BE2C (cell line): Measurements from ENCODE around the gene FOXF2. TPM values are rescaled to one million over a fixed set of nuclear protein-coding genes. Genes with fewer than 3 reads are reported as not detected.

Experiments
- DNase-seq: peaks from one replicate; pipeline ENCODE4 v3.0.0-alpha.2; 2020
- H3K27me3 ChIP-seq: fragments of 250-450 bp; sonication (Bioruptor Pico); 2 replicates; pipeline ENCODE4 v1.5.1; 2020; ENCODE audit warnings: mild to moderate bottlenecking
- H3K36me3 ChIP-seq: fragments of 250-450 bp; sonication (Bioruptor Pico); 2 replicates; pipeline ENCODE4 v1.5.1; 2020; ENCODE audit warnings: mild to moderate bottlenecking
- H3K4me1 ChIP-seq: fragments of 250-450 bp; sonication (Bioruptor Pico); 2 replicates; pipeline ENCODE4 v1.5.1; 2020
- H3K4me3 ChIP-seq: 2 replicates; pipeline ENCODE4 v1.5.1; 2011; ENCODE audit warnings: low read depth, low read length
- H3K9me3 ChIP-seq: fragments of 250-450 bp; sonication (Bioruptor Pico); 2 replicates; pipeline ENCODE4 v1.5.1; 2020
- CTCF ChIP-seq: IDR thresholded peaks from 2 replicates; pipeline ENCODE4 v1.5.1; 2012; ENCODE audit warnings: mild to moderate bottlenecking, low read depth, low read length
- polyA plus RNA-seq: library from polyadenylated mRNA; unstranded; fragments of >200 nt; gene quantifications from one replicate; pipeline ENCODE4 v1.2.1, GENCODE V29; 2012; ENCODE audit warnings: low read depth, missing spikeins; ENCODE audit not compliant: insufficient read length, insufficient read depth

The FOXF2 gene
- not detected for polyA plus RNA-seq

GRCh38 chr6:1389369-1390132, at the start of gene FOXF2:
Gene FOXF2, plus strand, starts transcription at chr6:1389576. Its CDS starts 372 bp downstream, at chr6:1389948.
- H3K36me3 ChIP-seq, result no peaks in the 10 kb centered on the region
- no peaks in the 10 kb centered on the region for H3K9me3 ChIP-seq
- H3K27me3 ChIP-seq, result peaks cover 97% of the 10 kb centered on the region
- no peak within 1 kb of the TSS for H3K4me3 ChIP-seq
- no peaks in the 10 kb centered on the region for H3K4me1 ChIP-seq
- no peak for TF ChIP-seq CTCF
- no peak for DNase-seq

- H3K36me3 ChIP-seq, result no peaks in the 10 kb centered on the region
- no peak for TF ChIP-seq CTCF
Observed at GRCh38 chr6:1346101-1346500, 43.3 kb upstream of the FOXF2 start.

GRCh38 chr6:1346558-1347091, 42.8 kb upstream of the FOXF2 start:
- Histone ChIP-seq H3K36me3 (no peaks in the 10 kb centered on the region), H3K4me1 (no peaks in the 10 kb centered on the region), H3K27me3 (no peaks in the 10 kb centered on the region), H3K4me3 (no peak overlapping the region), H3K9me3 (no peaks in the 10 kb centered on the region)
- DNase-seq, result no peak
- no peak for TF ChIP-seq CTCF

More at GRCh38 chr6:1346101-1346500, 43.3 kb upstream of the FOXF2 start:
- no peak for DNase-seq
- Histone ChIP-seq H3K27me3 (no peaks in the 10 kb centered on the region), H3K4me1 (no peaks in the 10 kb centered on the region), H3K4me3 (no peak overlapping the region), H3K9me3 (no peaks in the 10 kb centered on the region)

GRCh38 chr6:1347161-1347560, 42.2 kb upstream of the FOXF2 start:
- no peaks in the 10 kb centered on the region for H3K36me3 ChIP-seq
- no peak for TF ChIP-seq CTCF
- no peak for DNase-seq
- H3K9me3 ChIP-seq, result no peaks in the 10 kb centered on the region
- no peak overlapping the region for H3K4me3 ChIP-seq
- H3K4me1 ChIP-seq, result no peaks in the 10 kb centered on the region
- no peaks in the 10 kb centered on the region for H3K27me3 ChIP-seq

- no peak overlapping the region for H3K4me3 ChIP-seq
- no peaks in the 10 kb centered on the region for H3K36me3 ChIP-seq
- no peak for DNase-seq
- no peaks in the 10 kb centered on the region for H3K9me3 ChIP-seq
- H3K4me1 ChIP-seq, result no peaks in the 10 kb centered on the region
- H3K27me3 ChIP-seq, result no peaks in the 10 kb centered on the region
- TF ChIP-seq CTCF, result no peak
Observed at GRCh38 chr6:1348675-1349074, 40.7 kb upstream of the FOXF2 start.

GRCh38 chr6:1349655-1350054, 39.7 kb upstream of the FOXF2 start:
- no peaks in the 10 kb centered on the region for H3K27me3 ChIP-seq
- H3K36me3 ChIP-seq, result no peaks in the 10 kb centered on the region
- TF ChIP-seq CTCF, result no peak
- no peak for DNase-seq
- H3K4me3 ChIP-seq, result no peak overlapping the region
- H3K4me1 ChIP-seq, result no peaks in the 10 kb centered on the region
- no peaks in the 10 kb centered on the region for H3K9me3 ChIP-seq
